ENCODE results near the gene SLC6A6.

DNA sequence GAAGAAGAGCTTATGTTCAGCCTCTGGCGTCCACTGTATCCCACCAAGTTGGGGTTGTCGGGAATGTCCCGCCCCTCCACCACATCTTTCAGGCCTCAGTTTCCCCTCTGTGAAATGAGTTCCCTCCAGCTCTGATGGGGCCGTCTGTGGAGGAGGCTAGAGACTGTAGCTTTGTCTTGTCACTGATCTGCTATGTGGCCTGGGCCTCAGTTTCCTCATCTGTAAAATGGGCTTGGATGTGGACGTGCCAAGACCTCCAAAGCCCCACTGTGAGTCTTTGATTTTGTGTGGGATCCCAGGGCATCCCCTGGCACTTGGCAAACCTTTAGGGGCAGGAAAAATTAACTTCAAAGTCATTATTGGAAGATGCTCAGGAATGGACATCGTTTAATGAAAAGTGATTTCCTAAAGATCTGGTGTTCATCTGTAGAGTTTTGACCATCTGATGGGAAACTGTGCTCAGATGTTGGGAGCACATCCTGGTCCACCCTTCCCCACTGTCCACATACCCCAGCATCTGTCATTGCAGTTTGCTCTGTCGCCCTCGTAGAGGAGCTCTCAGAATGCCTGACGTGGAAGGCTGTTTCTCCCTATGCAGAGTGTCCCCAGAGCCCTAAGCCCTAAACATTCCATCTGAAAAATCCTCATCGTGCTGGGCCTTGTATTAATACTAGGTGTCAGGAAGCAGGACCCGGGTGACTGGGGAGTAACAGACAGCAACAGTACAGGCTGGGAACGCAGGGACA is 28.5 kb downstream of the SLC6A6 start:
- TF ChIP-seq YY1 (IDR thresholded peaks at IDR 0.05; ENCODE audit: insufficient read depth, insufficient read length) (no peak), SUZ12 (IDR thresholded peaks at IDR 0.05; ENCODE audit: extremely low read depth, insufficient read depth, insufficient read length) (no peak)
